MM.1S (cell line): ENCODE data around the gene AXL.

ENCODE experiments used
- DNase-seq: peaks from one replicate; pipeline ENCODE4 v3.0.0-alpha.2; 2015
- H2AFZ ChIP-seq: fragments of 300-600 bp; sonication (generic); 2 replicates; pipeline ENCODE4 v1.6.0; 2016; ENCODE audit warnings: antibody characterized with exemption, low read length
- H3F3A ChIP-seq: fragments of 300-600 bp; sonication (generic); 2 replicates; pipeline ENCODE4 v1.6.1; 2016; ENCODE audit warnings: mild to moderate bottlenecking, antibody characterized with exemption, low read length, moderate library complexity, mixed read lengths; ENCODE audit not compliant: insufficient read depth
- H3K27ac ChIP-seq: fragments of 300-600 bp; sonication (generic); 2 replicates; pipeline ENCODE4 v1.5.1; 2016; ENCODE audit warnings: mild to moderate bottlenecking, low read length
- H3K27me3 ChIP-seq: fragments of 300-600 bp; sonication (generic); replicated peaks from 2 replicates; pipeline ENCODE4 v1.6.0; 2016; ENCODE audit warnings: low read length; ENCODE audit not compliant: insufficient read depth
- H3K36me3 ChIP-seq: fragments of 300-600 bp; sonication (generic); replicated peaks from 2 replicates; pipeline ENCODE4 v1.6.1; 2016; ENCODE audit warnings: mild to moderate bottlenecking, low read length, mixed read lengths; ENCODE audit not compliant: insufficient read depth
- H3K4me1 ChIP-seq: fragments of 300-600 bp; sonication (generic); 2 replicates; pipeline ENCODE4 v1.6.1; 2016; ENCODE audit warnings: low read length, mixed read lengths
- H3K4me2 ChIP-seq: fragments of 300-600 bp; sonication (generic); 2 replicates; pipeline ENCODE4 v1.6.0; 2016; ENCODE audit warnings: low read depth, low read length
- H3K4me3 ChIP-seq: fragments of 300-600 bp; sonication (generic); 2 replicates; pipeline ENCODE4 v1.5.1; 2016; ENCODE audit warnings: low read length, mixed read lengths
- H3K79me2 ChIP-seq: fragments of 300-600 bp; sonication (generic); 2 replicates; pipeline ENCODE4 v1.6.1; 2016; ENCODE audit warnings: mixed run types, low read length, mixed read lengths
- H3K9ac ChIP-seq: fragments of 300-600 bp; sonication (generic); 2 replicates; pipeline ENCODE4 v1.6.1; 2016; ENCODE audit warnings: low read length, mixed read lengths
- H3K9me2 ChIP-seq: fragments of 300-600 bp; sonication (generic); replicated peaks from 2 replicates; pipeline ENCODE4 v1.6.1; 2016; ENCODE audit warnings: mild to moderate bottlenecking, low read length, mixed read lengths; ENCODE audit not compliant: insufficient read depth
- H3K9me3 ChIP-seq: fragments of 300-600 bp; sonication (generic); replicated peaks from 2 replicates; pipeline ENCODE4 v1.6.1; 2016; ENCODE audit warnings: mild to moderate bottlenecking, low read length, mixed read lengths; ENCODE audit not compliant: insufficient read depth
- H4K20me1 ChIP-seq: fragments of 300-600 bp; sonication (generic); 2 replicates; pipeline ENCODE4 v1.6.1; 2016; ENCODE audit warnings: mild to moderate bottlenecking, low read length, moderate library complexity, mixed read lengths; ENCODE audit not compliant: insufficient read depth
- CTCF ChIP-seq: fragments of 300-600 bp; sonication (generic); IDR thresholded peaks from 2 replicates; pipeline ENCODE4 v1.5.1; 2016; ENCODE audit warnings: antibody characterized with exemption, low read length, mixed read lengths
- EZH2 ChIP-seq: fragments of 300-600 bp; sonication (generic); optimal IDR thresholded peaks from 2 replicates; pipeline ENCODE3; 2017; ENCODE audit warnings: low read depth, mild to moderate bottlenecking, antibody characterized with exemption, low read length, mixed read lengths
- EZH2phosphoT487 ChIP-seq: fragments of 300-600 bp; sonication (generic); IDR thresholded peaks from 2 replicates; pipeline ENCODE4 v1.6.1; 2018; ENCODE audit warnings: antibody characterized with exemption, low read length

Gene AXL

GRCh38 chr19:41218615-41219507, at the start of gene AXL:
AXL (plus strand) TSS chr19:41219223; CDS start chr19:41219393, 170 bp downstream.
- Histone ChIP-seq H3K79me2 (no peaks in the 10 kb centered on the region), H2AFZ (no peak within 1 kb of the TSS), H3K4me3 (no peak within 1 kb of the TSS), H4K20me1 (no peaks in the 10 kb centered on the region), H3K36me3 (no peaks in the 10 kb centered on the region), H3K9me3 (no peaks in the 10 kb centered on the region), H3K27ac (no peak within 1 kb of the TSS), H3K9me2 (no peaks in the 10 kb centered on the region), H3K9ac (no peak within 1 kb of the TSS), H3K4me1 (0 out of 2 replicates have a peak, but pooled peaks cover 6% of the 10 kb centered on the region), H3K27me3 (peaks cover 82% of the 10 kb centered on the region), H3K4me2 (no peak within 1 kb of the TSS), H3F3A (no peaks in the 10 kb centered on the region)
- no peak for TF ChIP-seq EZH2phosphoT487
- TF ChIP-seq CTCF: no peak
- TF ChIP-seq EZH2: no peak
- DNase-seq: no peak

GRCh38 chr19:41172297-41173164, 46.5 kb upstream of the AXL start:
- Histone ChIP-seq H3K9ac (no peak overlapping the region), H3K27ac (no peak overlapping the region), H3K36me3 (no peaks in the 10 kb centered on the region), H2AFZ (no peak overlapping the region), H3K27me3 (peaks cover 83% of the 10 kb centered on the region), H3K9me2 (no peaks in the 10 kb centered on the region), H3K79me2 (no peaks in the 10 kb centered on the region), H3K9me3 (no peaks in the 10 kb centered on the region), H3K4me3 (no peak overlapping the region), H3K4me1 (no peaks in the 10 kb centered on the region), H3F3A (no peaks in the 10 kb centered on the region), H4K20me1 (no peaks in the 10 kb centered on the region), H3K4me2 (no peak overlapping the region)
- DNase-seq: no peak
- no peak for TF ChIP-seq EZH2
- TF ChIP-seq EZH2phosphoT487: no peak
- no peak for TF ChIP-seq CTCF

GRCh38 chr19:41174297-41174928, 44.6 kb upstream of the AXL start:
- H3K27ac ChIP-seq: no peak overlapping the region
- H3K9me3 ChIP-seq: no peaks in the 10 kb centered on the region
- H3K4me1 ChIP-seq: no peaks in the 10 kb centered on the region

More at GRCh38 chr19:41174297-41174928, 44.6 kb upstream of the AXL start:
- H3K36me3 ChIP-seq: no peaks in the 10 kb centered on the region
- no peaks in the 10 kb centered on the region for H3K79me2 ChIP-seq
- H3K27me3 ChIP-seq: peaks cover 70% of the 10 kb centered on the region
- H3F3A ChIP-seq: no peaks in the 10 kb centered on the region
- H4K20me1 ChIP-seq: no peaks in the 10 kb centered on the region
- no peaks in the 10 kb centered on the region for H3K9me2 ChIP-seq
- no peak for TF ChIP-seq CTCF
- no peak for TF ChIP-seq EZH2
- no peak for TF ChIP-seq EZH2phosphoT487
- no peak overlapping the region for H2AFZ ChIP-seq
- no peak overlapping the region for H3K4me2 ChIP-seq
- no peak overlapping the region for H3K9ac ChIP-seq
- no peak for DNase-seq
- H3K4me3 ChIP-seq: no peak overlapping the region
